ENCODE data around the gene UGT1A6.
"Not testable (repeated sequence)": the region's sequence is repeated elsewhere in the genome, so short reads cannot be mapped to it uniquely, and the experiment has no call there.

UGT1A6 gene

GRCh38 chr2:233736868-233737653 is 44.4 kb downstream of the UGT1A6 start:
- not testable (repeated sequence) for H3K27ac ChIP-seq (ENCODE audit: low read depth, low read length); H3K36me3 ChIP-seq (ENCODE audit: insufficient read depth, low read length); H3K27me3 ChIP-seq (ENCODE audit: insufficient read depth, low read length); H3K9ac ChIP-seq (ENCODE audit: low read depth, low read length); H3K9me3 ChIP-seq (ENCODE audit: insufficient read depth, low read depth, low read length); H3K4me3 ChIP-seq (ENCODE audit: low read length); H3K4me1 ChIP-seq (ENCODE audit: insufficient read depth, low read length)
- WGBS, result 91% methylated on average over 14 of the region's 14 CpGs

GRCh38 chr2:233740870-233741269 is 48.2 kb downstream of the UGT1A6 start:
- H3K36me3 ChIP-seq (ENCODE audit: insufficient read depth, low read length), result no peaks in the 10 kb centered on the region

GRCh38 chr2:233743464-233744259 is 51.0 kb downstream of the UGT1A6 start:
- no peak overlapping the region for H3K27ac ChIP-seq (ENCODE audit: low read depth, low read length)
- WGBS, result 97% methylated on average over 44 of the region's 46 CpGs
- no peaks in the 10 kb centered on the region for H3K36me3 ChIP-seq (ENCODE audit: insufficient read depth, low read length)
- H3K27me3 ChIP-seq (ENCODE audit: insufficient read depth, low read length), result no peaks in the 10 kb centered on the region
- no peaks in the 10 kb centered on the region for H3K4me1 ChIP-seq (ENCODE audit: insufficient read depth, low read length)
- H3K9ac ChIP-seq (ENCODE audit: low read depth, low read length), result no peak overlapping the region
- H3K9me3 ChIP-seq (ENCODE audit: insufficient read depth, low read depth, low read length), result no peaks in the 10 kb centered on the region; the same call in 1 of the 2 replicates
- H3K4me3 ChIP-seq (ENCODE audit: low read length), result no peak overlapping the region

More at GRCh38 chr2:233740870-233741269, 48.2 kb downstream of the UGT1A6 start:
- Histone ChIP-seq H3K27ac (ENCODE audit: low read depth, low read length) (no peak overlapping the region), H3K4me1 (ENCODE audit: insufficient read depth, low read length) (no peaks in the 10 kb centered on the region), H3K9ac (ENCODE audit: low read depth, low read length) (no peak overlapping the region), H3K4me3 (ENCODE audit: low read length) (no peak overlapping the region), H3K9me3 (ENCODE audit: insufficient read depth, low read depth, low read length) (no peaks in the 10 kb centered on the region), H3K27me3 (ENCODE audit: insufficient read depth, low read length) (no peaks in the 10 kb centered on the region)
- 80% methylated on average over 2 of the region's 2 CpGs for WGBS

- peaks cover 5% of the 10 kb centered on the region; the same call in 1 of the 2 replicates for H3K9me3 ChIP-seq (ENCODE audit: insufficient read depth, low read depth, low read length)
Observed at GRCh38 chr2:233745073-233745755, 52.5 kb downstream of the UGT1A6 start.

GRCh38 chr2:233745838-233746237 is 53.1 kb downstream of the UGT1A6 start:
- H3K4me3 ChIP-seq (ENCODE audit: low read length); H3K36me3 ChIP-seq (ENCODE audit: insufficient read depth, low read length); H3K4me1 ChIP-seq (ENCODE audit: insufficient read depth, low read length); H3K9ac ChIP-seq (ENCODE audit: low read depth, low read length); H3K27me3 ChIP-seq (ENCODE audit: insufficient read depth, low read length); H3K27ac ChIP-seq (ENCODE audit: low read depth, low read length): not testable (repeated sequence)
- WGBS, result 90% methylated on average over 2 of the region's 2 CpGs
- peaks cover 10% of the 10 kb centered on the region for H3K9me3 ChIP-seq (ENCODE audit: insufficient read depth, low read depth, low read length)

More at GRCh38 chr2:233745073-233745755, 52.5 kb downstream of the UGT1A6 start:
- Histone ChIP-seq H3K27ac (ENCODE audit: low read depth, low read length) (no peak overlapping the region), H3K4me3 (ENCODE audit: low read length) (no peak overlapping the region), H3K9ac (ENCODE audit: low read depth, low read length) (no peak overlapping the region), H3K36me3 (ENCODE audit: insufficient read depth, low read length) (no peaks in the 10 kb centered on the region), H3K4me1 (ENCODE audit: insufficient read depth, low read length) (no peaks in the 10 kb centered on the region), H3K27me3 (ENCODE audit: insufficient read depth, low read length) (no peaks in the 10 kb centered on the region)
- 87% methylated on average over 5 of the region's 5 CpGs for WGBS

GRCh38 chr2:233746475-233747282 is 54.0 kb downstream of the UGT1A6 start:
- H3K4me3 ChIP-seq (ENCODE audit: low read length), result no peak overlapping the region
- no peaks in the 10 kb centered on the region for H3K36me3 ChIP-seq (ENCODE audit: insufficient read depth, low read length)
- H3K27me3 ChIP-seq (ENCODE audit: insufficient read depth, low read length), result no peaks in the 10 kb centered on the region
- WGBS, result 85% methylated on average over 10 of the region's 10 CpGs
- peaks cover 15% of the 10 kb centered on the region for H3K9me3 ChIP-seq (ENCODE audit: insufficient read depth, low read depth, low read length)
- H3K27ac ChIP-seq (ENCODE audit: low read depth, low read length), result no peak overlapping the region
- H3K9ac ChIP-seq (ENCODE audit: low read depth, low read length), result no peak overlapping the region
- no peaks in the 10 kb centered on the region for H3K4me1 ChIP-seq (ENCODE audit: insufficient read depth, low read length)

GRCh38 chr2:233747283-233747544 is 54.5 kb downstream of the UGT1A6 start:
- H3K27ac ChIP-seq (ENCODE audit: low read depth, low read length), result no peak overlapping the region
- H3K4me1 ChIP-seq (ENCODE audit: insufficient read depth, low read length), result no peaks in the 10 kb centered on the region
- H3K36me3 ChIP-seq (ENCODE audit: insufficient read depth, low read length), result no peaks in the 10 kb centered on the region
- no peak overlapping the region for H3K9ac ChIP-seq (ENCODE audit: low read depth, low read length)
- H3K27me3 ChIP-seq (ENCODE audit: insufficient read depth, low read length), result no peaks in the 10 kb centered on the region
- WGBS, result 94% methylated on average over 6 of the region's 6 CpGs
- peaks cover 18% of the 10 kb centered on the region for H3K9me3 ChIP-seq (ENCODE audit: insufficient read depth, low read depth, low read length)
- no peak overlapping the region for H3K4me3 ChIP-seq (ENCODE audit: low read length)

- not testable (repeated sequence) for H3K9ac ChIP-seq (ENCODE audit: low read depth, low read length); H3K27ac ChIP-seq (ENCODE audit: low read depth, low read length); H3K36me3 ChIP-seq (ENCODE audit: insufficient read depth, low read length); H3K27me3 ChIP-seq (ENCODE audit: insufficient read depth, low read length); H3K4me3 ChIP-seq (ENCODE audit: low read length); H3K4me1 ChIP-seq (ENCODE audit: insufficient read depth, low read length)
- H3K9me3 ChIP-seq (ENCODE audit: insufficient read depth, low read depth, low read length), result peaks cover 22% of the 10 kb centered on the region
- WGBS, result 90% methylated on average over 2 of the region's 2 CpGs
Observed at GRCh38 chr2:233750689-233751088, 58.0 kb downstream of the UGT1A6 start.

- H3K27me3 ChIP-seq (ENCODE audit: insufficient read depth, low read length); H3K9ac ChIP-seq (ENCODE audit: low read depth, low read length); H3K4me3 ChIP-seq (ENCODE audit: low read length); H3K36me3 ChIP-seq (ENCODE audit: insufficient read depth, low read length); H3K27ac ChIP-seq (ENCODE audit: low read depth, low read length); H3K4me1 ChIP-seq (ENCODE audit: insufficient read depth, low read length): not testable (repeated sequence)
- peaks cover 22% of the 10 kb centered on the region for H3K9me3 ChIP-seq (ENCODE audit: insufficient read depth, low read depth, low read length)
- 93% methylated on average over 2 of the region's 2 CpGs for WGBS
Observed at GRCh38 chr2:233751212-233752009, 58.7 kb downstream of the UGT1A6 start.

GRCh38 chr2:233754872-233755611 is 62.4 kb downstream of the UGT1A6 start:
- Histone ChIP-seq H3K27ac (ENCODE audit: low read depth, low read length) (no peak overlapping the region), H3K4me1 (ENCODE audit: insufficient read depth, low read length) (no peaks in the 10 kb centered on the region), H3K9ac (ENCODE audit: low read depth, low read length) (no peak overlapping the region), H3K36me3 (ENCODE audit: insufficient read depth, low read length) (no peaks in the 10 kb centered on the region), H3K9me3 (ENCODE audit: insufficient read depth, low read depth, low read length) (peaks cover 16% of the 10 kb centered on the region), H3K27me3 (ENCODE audit: insufficient read depth, low read length) (no peaks in the 10 kb centered on the region), H3K4me3 (ENCODE audit: low read length) (no peak overlapping the region)
- 96% methylated on average over 42 of the region's 44 CpGs for WGBS

All from HUES64 (cell line).